Endothelial cell of umbilical vein (primary cell): Measurements from ENCODE around the gene USH1C. TPM values are rescaled to one million over a fixed set of nuclear protein-coding genes. Genes with fewer than 3 reads are reported as not detected.

Experiments
- BruUV-seq: library from RNA; stranded (reverse); fragments of 400-500 nt; replicated peaks from 2 replicates; lab custom pipeline; 2021; lab: Mats Ljungman, UMichigan
- CTCF ChIA-PET: fragments of 300-600, 350-600 bp; sonication (Branson Sonifier 250); formaldehyde crosslinking; loops from one replicate; lab custom pipeline; 2021; ENCODE audit warnings: antibody characterized with exemption, inconsistent platforms; lab: Charles Lee
- POLR2A ChIA-PET: fragments of 300-600, 350-600 bp; sonication (Branson Sonifier 250); formaldehyde crosslinking; loops from one replicate; lab custom pipeline; 2021; ENCODE audit warnings: antibody characterized with exemption, inconsistent platforms; lab: Charles Lee
- DNase-seq: peaks from one replicate; pipeline ENCODE4 v3.0.0-alpha.2; 2011; ENCODE audit warnings: low read depth, low spot score
- FAIRE-seq: peaks from 2 replicates; lab custom pipeline; 2011; peaks lifted over from hg19 to GRCh38; lab: Jason Lieb, UNC
- H2AFZ ChIP-seq: 2 replicates; pipeline ENCODE4 v1.6.0; 2012; ENCODE audit warnings: low read depth, low read length, control low read depth, inconsistent platforms
- H3K27ac ChIP-seq: 2 replicates; pipeline ENCODE4 v1.5.1; 2011; ENCODE audit warnings: low read depth, mild to moderate bottlenecking, control low read depth, low read length, moderate library complexity; ENCODE audit not compliant: insufficient read depth
- H3K27me3 ChIP-seq, 2 experiments: 2 replicates each; pipeline versions ENCODE4 v1.6.0 to v1.6.1; 2011; ENCODE audit warnings: low read length in 2 of 2, mixed read lengths in 1 of 2; ENCODE audit not compliant: control insufficient read depth in 2 of 2, insufficient read depth in 2 of 2
- H3K36me3 ChIP-seq, 2 experiments: 2 replicates in 1 of 2; 3 replicates in 1 of 2; pipeline ENCODE4 v1.5.1; 2011; ENCODE audit warnings: low read length in 2 of 2, mild to moderate bottlenecking in 1 of 2, moderate library complexity in 1 of 2; ENCODE audit not compliant: control insufficient read depth in 2 of 2, insufficient read depth in 2 of 2; ENCODE audit errors: extremely low read depth in 1 of 2
- H3K4me1 ChIP-seq: 3 replicates; pipeline ENCODE4 v1.5.1; 2011; ENCODE audit warnings: mild to moderate bottlenecking, low read length; ENCODE audit not compliant: control insufficient read depth, insufficient read depth; ENCODE audit errors: extremely low read depth
- H3K4me2 ChIP-seq: 2 replicates; pipeline ENCODE4 v1.6.1; 2011; ENCODE audit warnings: low read length, control low read depth, mixed read lengths; ENCODE audit not compliant: insufficient read depth
- H3K4me3 ChIP-seq, 3 experiments: fragments of 200-600 bp in 1 of 3; sonication (generic), shearing (Covaris generic) in 1 of 3; replicated peaks in 1 of 3; 2 replicates each; pipeline ENCODE4 v1.5.1; 2011 to 2016; ENCODE audit warnings: control low read depth in 3 of 3, low read length in 3 of 3, mild to moderate bottlenecking in 2 of 3, inconsistent platforms in 1 of 3, low read depth in 1 of 3, moderate library complexity in 1 of 3; ENCODE audit not compliant: insufficient read depth in 1 of 3
- H3K79me2 ChIP-seq: 2 replicates; pipeline ENCODE4 v1.6.0; 2012; ENCODE audit warnings: low read length, inconsistent platforms; ENCODE audit not compliant: control insufficient read depth, insufficient read depth
- H3K9ac ChIP-seq: replicated peaks from 2 replicates; pipeline ENCODE3; 2011; ENCODE audit warnings: low read length, control low read depth; ENCODE audit not compliant: insufficient read depth; ENCODE audit errors: extremely low read depth
- H3K9me1 ChIP-seq: replicated peaks from 3 replicates; pipeline ENCODE4 v1.6.0; 2011; ENCODE audit warnings: mild to moderate bottlenecking, low read length; ENCODE audit not compliant: control insufficient read depth, insufficient read depth; ENCODE audit errors: extremely low read depth
- H3K9me3 ChIP-seq: replicated peaks from 2 replicates; pipeline ENCODE4 v1.5.1; 2012; ENCODE audit warnings: low read length, inconsistent platforms; ENCODE audit not compliant: control insufficient read depth, insufficient read depth
- H4K20me1 ChIP-seq: replicated peaks from 2 replicates; pipeline ENCODE3; 2011; ENCODE audit warnings: mild to moderate bottlenecking, low read length; ENCODE audit not compliant: control insufficient read depth, insufficient read depth; ENCODE audit errors: extremely low read depth
- CTCF ChIP-seq, 2 donors: IDR thresholded peaks; 1 replicate in 1 of 2; 2 replicates in 1 of 2; pipeline ENCODE4 v1.5.1; 2011; ENCODE audit warnings: low read length in 2 of 2, mild to moderate bottlenecking in 2 of 2, moderate library complexity in 2 of 2, control low read depth in 1 of 2, inconsistent platforms in 1 of 2, low read depth in 1 of 2; ENCODE audit not compliant: insufficient read depth in 1 of 2; ENCODE audit errors: extremely low read depth in 1 of 2
- EZH2 ChIP-seq: IDR thresholded peaks from 2 replicates; pipeline ENCODE4 v1.6.1; 2012; ENCODE audit warnings: borderline replicate concordance, low read depth, mild to moderate bottlenecking, moderate library complexity, low read length, inconsistent platforms; ENCODE audit not compliant: severe bottlenecking
- FOS ChIP-seq: IDR thresholded peaks from 2 replicates; pipeline ENCODE4 v1.6.1; 2011; ENCODE audit warnings: mild to moderate bottlenecking, low read length, moderate library complexity, borderline replicate concordance; ENCODE audit not compliant: insufficient read depth
- GATA2 ChIP-seq: IDR thresholded peaks from 2 replicates; pipeline ENCODE4 v1.7.0; 2011; ENCODE audit warnings: low read depth, mild to moderate bottlenecking, moderate library complexity, mixed read lengths, low read length; ENCODE audit not compliant: insufficient read length, insufficient read depth
- MAX ChIP-seq: IDR thresholded peaks from 2 replicates; pipeline ENCODE4 v1.6.1; 2011; ENCODE audit not compliant: insufficient read depth, insufficient read length
- MYC ChIP-seq: IDR thresholded peaks from one replicate; pipeline ENCODE4 v1.6.1; 2011; ENCODE audit warnings: mild to moderate bottlenecking, low read depth, low read length
- POLR2A ChIP-seq: IDR thresholded peaks from 2 replicates; pipeline ENCODE4 v1.6.1; 2012; ENCODE audit warnings: low read depth, mild to moderate bottlenecking, control low read depth, low read length
- POLR2AphosphoS5 ChIP-seq: IDR thresholded peaks from 2 replicates; pipeline ENCODE4 v1.6.1; 2012; ENCODE audit warnings: low read depth, mild to moderate bottlenecking, control low read depth, low read length, moderate library complexity; ENCODE audit not compliant: insufficient read depth
- dilution Hi-C: fragments of 300-500 bp; cut with MboI; formaldehyde crosslinking; loops from one replicate; pipeline ENCODE4 v1.15.0; 2019; ENCODE audit warnings: low sequenced_read_pairs; ENCODE audit not compliant: extremely low pct_ligation_motif_present
- intact Hi-C: fragments of 100-400 bp; cut with micrococcal nuclease; formaldehyde crosslinking; loops from one replicate; pipeline ENCODE4 v1.10.0; 2022
- polyA plus RNA-seq, 4 experiments: library from polyadenylated mRNA; depleted of rRNA in 3 of 4; stranded (reverse) in 3 of 4; unstranded in 1 of 4; fragments of >200 nt; gene quantifications; 2 replicates each; pipeline versions ENCODE4 v1.2.1 to v1.2.3, GENCODE V29; 2011 to 2012; ENCODE audit warnings: missing spikeins in 1 of 4
- total RNA-seq: library from RNA; stranded (reverse); gene quantifications from 2 replicates; pipeline ENCODE4 v1.2.3, GENCODE V29; 2021

USH1C gene
- total and polyA plus RNA-seq, 2 donors (not counting 3 experiments of a cell fraction or from before 2014, with no cell fraction given) = not detected

DNA sequence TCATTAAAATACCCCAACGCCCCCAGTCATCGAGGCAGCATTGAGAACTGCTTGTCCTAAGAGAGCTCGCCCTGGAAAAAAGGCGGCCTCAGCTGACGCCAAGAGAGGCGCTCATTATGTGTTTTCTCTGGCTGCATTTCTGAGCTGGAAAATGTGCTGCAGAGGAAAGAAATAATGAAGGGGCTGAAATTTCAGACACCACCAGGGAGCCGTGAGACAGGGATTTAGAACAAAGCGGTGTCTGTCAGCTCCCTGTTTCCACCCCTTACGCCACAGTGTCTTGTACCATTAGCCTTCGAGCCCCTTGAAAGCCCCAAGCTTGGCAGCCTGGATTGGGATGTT lies 14.4 kb downstream of the USH1C start:
- no peak for FAIRE-seq
- no peaks in the 10 kb centered on the region for H3K9me3 ChIP-seq
- CTCF ChIA-PET = interaction anchor here (0.7 to 4.0 kb wide), 4 partner anchors 10 to 176 kb away, joined by 3 to 128 read pairs (median 4); no protein-coding TSS in a partner anchor
- no peak for DNase-seq
- BruUV-seq = no TSS peak
- H3K79me2 ChIP-seq = no peaks in the 10 kb centered on the region
- dilution Hi-C loops (no loop called here), intact Hi-C loops (no loop called here)
- H3K4me3 ChIP-seq = no peak overlapping the region
- POLR2A ChIA-PET = no interaction called here
- no peaks in the 10 kb centered on the region for H4K20me1 ChIP-seq
- H3K9ac ChIP-seq = no peak overlapping the region
- H3K4me1 ChIP-seq = no peaks in the 10 kb centered on the region
- TF ChIP-seq FOS (no peak), MYC (no peak), CTCF (IDR thresholded peaks at IDR 0.05; ENCODE audit: extremely low read depth in 1 of 2, insufficient read depth in 1 of 2, low read depth in 1 of 2, low read length in 2 of 2) (no peak), EZH2 (no peak), MAX (no peak), GATA2 (no peak), POLR2AphosphoS5 (no peak), POLR2A (no peak)
- H3K9me1 ChIP-seq = no peaks in the 10 kb centered on the region
- no peaks in the 10 kb centered on the region for H3K36me3 ChIP-seq
- no peak overlapping the region for H2AFZ ChIP-seq
- no peak overlapping the region for H3K27ac ChIP-seq
- no peak overlapping the region for H3K4me2 ChIP-seq
- H3K27me3 ChIP-seq = peaks cover 2 to 5% of the 10 kb centered on the region in 2 experiments
